Measurements from ENCODE around the gene EPHA10. TPM values are rescaled to one million over a fixed set of nuclear protein-coding genes. Genes with fewer than 3 reads are reported as not detected.

EPHA10 gene
- total and polyA plus RNA-seq, 4 donors = under 0.01 to 0.09 (median 0.03) TPM; not detected in 1

DNA sequence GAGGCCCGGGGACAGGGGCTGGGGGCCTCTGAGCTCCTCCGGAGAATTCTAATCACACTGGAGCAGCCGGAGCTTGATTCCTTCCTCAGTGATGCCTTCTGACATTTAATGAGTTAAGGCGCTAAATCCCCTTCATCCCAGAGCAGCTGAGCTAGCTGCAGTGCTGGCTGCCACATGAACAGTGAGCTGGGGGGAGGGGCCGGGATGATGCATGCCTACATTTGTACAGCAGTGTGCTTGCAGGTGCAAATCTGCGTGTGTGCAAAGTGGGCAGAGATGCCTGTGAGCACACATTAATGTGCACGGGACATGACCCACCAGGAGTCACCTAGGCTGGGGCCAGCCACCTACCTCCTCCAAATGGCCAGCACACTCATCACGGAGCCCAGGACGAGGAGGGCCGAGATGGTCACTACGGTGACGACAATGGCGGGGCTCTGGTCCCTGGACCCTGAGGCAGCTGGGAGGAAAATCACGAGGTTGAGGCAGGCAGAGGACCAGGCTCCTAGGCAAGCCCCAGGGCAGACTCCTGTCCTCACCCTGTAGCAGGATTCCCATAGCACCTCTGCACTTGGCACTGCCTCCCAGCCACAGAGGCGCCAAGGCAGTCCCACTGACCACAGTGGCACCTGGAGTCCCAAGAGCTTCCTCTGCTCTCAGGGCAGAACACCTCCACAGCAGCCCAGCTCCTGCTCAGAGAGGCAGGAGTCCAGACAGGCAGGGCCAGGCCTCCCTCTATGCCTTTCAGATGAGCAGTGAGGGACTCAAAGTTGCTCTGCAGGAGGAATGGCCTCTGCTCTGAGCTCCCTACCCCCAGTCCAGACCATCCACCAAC lies 38.0 kb downstream of the EPHA10 start:
- H3K4me3 ChIP-seq (ENCODE audit: low read depth in 1 of 3, low read length in 3 of 3) = no peak overlapping the region
- no peak for DNase-seq (ENCODE audit: low spot score)
- H3K36me3 ChIP-seq (ENCODE audit: control insufficient read depth in 4 of 4, insufficient read depth in 3 of 4, low read depth in 1 of 4, low read length in 3 of 4) = no peaks in the 10 kb centered on the region
- TF ChIP-seq, protein P1, sequence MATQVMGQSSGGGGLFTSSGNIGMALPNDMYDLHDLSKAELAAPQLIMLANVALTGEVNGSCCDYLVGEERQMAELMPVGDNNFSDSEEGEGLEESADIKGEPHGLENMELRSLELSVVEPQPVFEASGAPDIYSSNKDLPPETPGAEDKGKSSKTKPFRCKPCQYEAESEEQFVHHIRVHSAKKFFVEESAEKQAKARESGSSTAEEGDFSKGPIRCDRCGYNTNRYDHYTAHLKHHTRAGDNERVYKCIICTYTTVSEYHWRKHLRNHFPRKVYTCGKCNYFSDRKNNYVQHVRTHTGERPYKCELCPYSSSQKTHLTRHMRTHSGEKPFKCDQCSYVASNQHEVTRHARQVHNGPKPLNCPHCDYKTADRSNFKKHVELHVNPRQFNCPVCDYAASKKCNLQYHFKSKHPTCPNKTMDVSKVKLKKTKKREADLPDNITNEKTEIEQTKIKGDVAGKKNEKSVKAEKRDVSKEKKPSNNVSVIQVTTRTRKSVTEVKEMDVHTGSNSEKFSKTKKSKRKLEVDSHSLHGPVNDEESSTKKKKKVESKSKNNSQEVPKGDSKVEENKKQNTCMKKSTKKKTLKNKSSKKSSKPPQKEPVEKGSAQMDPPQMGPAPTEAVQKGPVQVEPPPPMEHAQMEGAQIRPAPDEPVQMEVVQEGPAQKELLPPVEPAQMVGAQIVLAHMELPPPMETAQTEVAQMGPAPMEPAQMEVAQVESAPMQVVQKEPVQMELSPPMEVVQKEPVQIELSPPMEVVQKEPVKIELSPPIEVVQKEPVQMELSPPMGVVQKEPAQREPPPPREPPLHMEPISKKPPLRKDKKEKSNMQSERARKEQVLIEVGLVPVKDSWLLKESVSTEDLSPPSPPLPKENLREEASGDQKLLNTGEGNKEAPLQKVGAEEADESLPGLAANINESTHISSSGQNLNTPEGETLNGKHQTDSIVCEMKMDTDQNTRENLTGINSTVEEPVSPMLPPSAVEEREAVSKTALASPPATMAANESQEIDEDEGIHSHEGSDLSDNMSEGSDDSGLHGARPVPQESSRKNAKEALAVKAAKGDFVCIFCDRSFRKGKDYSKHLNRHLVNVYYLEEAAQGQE (IDR thresholded peaks at IDR 0.05) = no peak
- TF ChIP-seq SP1 (IDR thresholded peaks at IDR 0.05) = no peak
- no peak for TF ChIP-seq GABPA (IDR thresholded peaks at IDR 0.05 in 1 of 2, conservative IDR thresholded peaks at IDR 0.05 in 1 of 2)
- TF ChIP-seq JUND (IDR thresholded peaks at IDR 0.05) = no peak
- no peak for TF ChIP-seq ZBTB33 (IDR thresholded peaks at IDR 0.05)
- TF ChIP-seq RAD21 (IDR thresholded peaks at IDR 0.05) = no peak
- TF ChIP-seq CTCF (IDR thresholded peaks at IDR 0.05; ENCODE audit: low read depth, low read length, missing input control) = no peak
- TF ChIP-seq EGR1 (IDR thresholded peaks at IDR 0.05; ENCODE audit: low read depth in 2 of 2) = no peak
- TF ChIP-seq TAF1 (conservative IDR thresholded peaks at IDR 0.05) = no peak
- TF ChIP-seq HNF4A (conservative IDR thresholded peaks at IDR 0.05) = no peak
- TF ChIP-seq FOXA2 (IDR thresholded peaks at IDR 0.05) = no peak
- TF ChIP-seq RXRA (IDR thresholded peaks at IDR 0.05) = no peak
- TF ChIP-seq, protein P2, sequence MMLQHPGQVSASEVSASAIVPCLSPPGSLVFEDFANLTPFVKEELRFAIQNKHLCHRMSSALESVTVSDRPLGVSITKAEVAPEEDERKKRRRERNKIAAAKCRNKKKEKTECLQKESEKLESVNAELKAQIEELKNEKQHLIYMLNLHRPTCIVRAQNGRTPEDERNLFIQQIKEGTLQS (IDR thresholded peaks at IDR 0.05) = no peak
- TF ChIP-seq FOXA1 (IDR thresholded peaks at IDR 0.05) = no peak
- TF ChIP-seq YY1 (IDR thresholded peaks at IDR 0.05) = no peak
- TF ChIP-seq, protein P3, sequence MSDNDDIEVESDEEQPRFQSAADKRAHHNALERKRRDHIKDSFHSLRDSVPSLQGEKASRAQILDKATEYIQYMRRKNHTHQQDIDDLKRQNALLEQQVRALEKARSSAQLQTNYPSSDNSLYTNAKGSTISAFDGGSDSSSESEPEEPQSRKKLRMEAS (IDR thresholded peaks at IDR 0.05) = no peak
- TF ChIP-seq HNF4G (IDR thresholded peaks at IDR 0.05) = no peak
- no peak for TF ChIP-seq NR2F2 (IDR thresholded peaks at IDR 0.05)
- no peaks in the 10 kb centered on the region for H3K27me3 ChIP-seq (ENCODE audit: control insufficient read depth in 4 of 4, insufficient read depth in 4 of 4, low read length in 3 of 4)
- no peak overlapping the region for H3K9ac ChIP-seq (ENCODE audit: low read depth in 1 of 2, low read length in 2 of 2)
- H3K4me1 ChIP-seq (ENCODE audit: control insufficient read depth in 4 of 4, insufficient read depth in 4 of 4, low read length in 3 of 4) = no peaks in the 10 kb centered on the region
- H3K27ac ChIP-seq (ENCODE audit: low read depth in 1 of 2, low read length in 2 of 2) = no peak overlapping the region
- H3K9me3 ChIP-seq (ENCODE audit: control insufficient read depth in 4 of 4, low read length in 3 of 4) = no peaks in the 10 kb centered on the region
- WGBS = 69% methylated on average over 15 of the region's 15 CpGs

All from liver (tissue), 9 donors.